ENCODE data around the gene ACSBG1.

DNA sequence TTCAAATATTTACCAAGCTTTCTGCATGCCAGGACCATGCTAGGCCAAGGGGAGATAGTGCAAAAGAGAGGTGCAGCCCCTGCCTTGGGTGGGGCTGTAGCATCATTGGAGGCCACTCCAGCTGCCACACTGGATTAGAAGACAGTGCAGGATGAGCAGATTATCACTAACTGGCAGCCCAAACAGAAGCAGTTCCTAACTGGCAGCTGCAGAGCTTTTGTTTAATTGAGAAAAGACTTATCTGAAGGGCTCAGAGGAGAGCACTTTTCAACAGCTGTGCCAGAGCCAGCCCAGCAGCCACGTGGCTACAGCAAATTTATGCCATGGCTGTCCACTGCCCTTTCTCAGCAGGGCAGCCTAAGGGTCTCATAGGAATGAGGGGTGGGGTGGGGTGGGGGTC is 13.5 kb upstream of the ACSBG1 start:
- TF ChIP-seq, protein P1, sequence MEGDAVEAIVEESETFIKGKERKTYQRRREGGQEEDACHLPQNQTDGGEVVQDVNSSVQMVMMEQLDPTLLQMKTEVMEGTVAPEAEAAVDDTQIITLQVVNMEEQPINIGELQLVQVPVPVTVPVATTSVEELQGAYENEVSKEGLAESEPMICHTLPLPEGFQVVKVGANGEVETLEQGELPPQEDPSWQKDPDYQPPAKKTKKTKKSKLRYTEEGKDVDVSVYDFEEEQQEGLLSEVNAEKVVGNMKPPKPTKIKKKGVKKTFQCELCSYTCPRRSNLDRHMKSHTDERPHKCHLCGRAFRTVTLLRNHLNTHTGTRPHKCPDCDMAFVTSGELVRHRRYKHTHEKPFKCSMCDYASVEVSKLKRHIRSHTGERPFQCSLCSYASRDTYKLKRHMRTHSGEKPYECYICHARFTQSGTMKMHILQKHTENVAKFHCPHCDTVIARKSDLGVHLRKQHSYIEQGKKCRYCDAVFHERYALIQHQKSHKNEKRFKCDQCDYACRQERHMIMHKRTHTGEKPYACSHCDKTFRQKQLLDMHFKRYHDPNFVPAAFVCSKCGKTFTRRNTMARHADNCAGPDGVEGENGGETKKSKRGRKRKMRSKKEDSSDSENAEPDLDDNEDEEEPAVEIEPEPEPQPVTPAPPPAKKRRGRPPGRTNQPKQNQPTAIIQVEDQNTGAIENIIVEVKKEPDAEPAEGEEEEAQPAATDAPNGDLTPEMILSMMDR (conservative IDR thresholded peaks at IDR 0.05 in 1 of 2, IDR thresholded peaks at IDR 0.05 in 1 of 2; ENCODE audit: low read depth in 1 of 2, low read length in 2 of 2), result no peak
- no peak for TF ChIP-seq EZH2 (IDR thresholded peaks at IDR 0.05; ENCODE audit: low read length, missing control alignments)

Measured in fibroblast of lung (primary cell).